NOMO-1 (cell line): ENCODE measurements around the gene EXOC3L2.
A peak's percentile ranks its signal among the peaks of the same experiment; 100 is the strongest.
"Not testable (repeated sequence)": the region's sequence is repeated elsewhere in the genome, so short reads cannot be mapped to it uniquely, and the experiment has no call there.

Experiments used
- DNase-seq, 2 experiments: peaks; one replicate each; lab custom pipeline; 2025; ENCODE audit not compliant: unreplicated experiment in 2 of 2; lab: John Stamatoyannopoulos, UW

The EXOC3L2 gene

GRCh38 chr19:45245334-45245787 is at the start of gene EXOC3L2:
Gene EXOC3L2, minus strand, starts transcription at chr19:45245407. Its CDS starts 6,362 bp downstream, at chr19:45239045.
- DNase-seq: no peak

GRCh38 chr19:45294291-45295029 is 49.3 kb upstream of the EXOC3L2 start:
- no peak for DNase-seq

DNA sequence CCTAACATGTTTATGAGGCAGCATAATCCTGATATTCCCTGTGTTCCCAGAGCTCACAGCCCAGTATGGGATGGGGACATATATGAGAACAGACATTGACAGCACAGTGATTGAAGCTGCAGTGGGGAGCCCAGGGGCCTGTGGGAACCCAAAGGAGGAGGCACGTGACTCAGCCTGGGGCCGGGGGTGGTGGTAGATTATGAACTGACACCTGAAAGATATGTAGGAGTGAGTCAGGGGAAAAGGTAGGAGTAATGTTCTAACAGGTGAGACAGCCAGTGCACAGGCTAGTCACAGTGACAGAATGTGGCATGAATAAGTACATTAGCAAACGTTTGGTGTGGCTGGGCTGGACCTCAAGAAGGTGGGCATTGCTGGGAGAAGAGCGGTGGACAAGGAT is 48.5 kb upstream of the EXOC3L2 start:
- DNase-seq: no peak

GRCh38 chr19:45291834-45292233 is 46.6 kb upstream of the EXOC3L2 start:
- no peak for DNase-seq

- DNase-seq: no peak
Measured at GRCh38 chr19:45290381-45290931, 45.2 kb upstream of the EXOC3L2 start.

DNA sequence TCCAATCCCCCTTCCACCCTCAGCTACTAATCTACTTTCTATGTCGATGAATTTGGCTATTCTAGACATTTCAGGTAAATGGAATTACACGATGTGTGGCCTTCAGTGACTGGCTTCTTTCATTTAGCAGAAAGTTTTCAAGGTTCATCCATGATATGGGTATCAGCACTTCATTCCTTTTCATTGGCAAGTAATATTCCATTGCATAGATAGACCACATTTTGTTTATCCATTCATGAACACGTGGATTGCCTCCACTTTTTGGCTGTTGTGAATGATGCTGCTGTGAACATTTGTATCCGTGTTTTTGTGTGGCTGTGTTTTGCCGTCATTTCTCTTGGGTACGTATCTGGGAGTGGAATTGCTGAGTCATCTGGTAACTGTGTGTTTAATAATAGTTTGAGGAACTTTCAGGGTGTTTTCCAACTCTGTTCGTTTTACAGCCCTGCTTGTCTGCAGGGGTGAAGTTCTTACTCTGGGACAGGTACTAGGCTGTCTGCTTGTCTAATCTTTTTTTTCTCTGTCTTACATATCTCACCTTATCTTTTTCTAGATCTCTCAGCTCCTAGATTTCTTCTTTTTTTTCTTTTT is 38.3 kb upstream of the EXOC3L2 start:
- peak; percentile 14 to 73 for DNase-seq

DNA sequence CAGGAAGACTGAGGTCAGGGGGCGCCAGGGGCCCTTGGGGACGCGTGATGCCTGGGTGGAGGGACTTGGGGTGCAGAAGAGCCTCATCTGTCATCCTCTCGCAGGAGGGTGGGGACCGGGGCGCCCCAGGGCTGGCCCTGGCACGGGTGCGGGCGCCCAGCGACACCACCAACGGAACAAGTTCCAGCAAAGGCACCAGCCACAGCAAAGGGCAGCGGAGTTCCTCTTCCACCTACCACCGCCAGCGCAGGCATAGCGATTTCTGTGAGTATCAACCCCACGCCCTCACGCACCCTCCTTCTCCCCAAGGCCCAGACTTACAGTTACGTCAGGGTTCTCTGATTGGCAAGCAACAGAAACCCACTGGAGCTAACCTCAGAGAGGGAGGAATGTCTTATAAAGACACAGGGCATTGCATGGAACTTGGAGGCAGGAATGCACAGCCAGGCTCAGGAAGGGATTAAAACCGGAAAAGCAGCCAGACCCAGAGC is 35.3 kb upstream of the EXOC3L2 start:
- peak; percentile 37 to 38 for DNase-seq

DNA sequence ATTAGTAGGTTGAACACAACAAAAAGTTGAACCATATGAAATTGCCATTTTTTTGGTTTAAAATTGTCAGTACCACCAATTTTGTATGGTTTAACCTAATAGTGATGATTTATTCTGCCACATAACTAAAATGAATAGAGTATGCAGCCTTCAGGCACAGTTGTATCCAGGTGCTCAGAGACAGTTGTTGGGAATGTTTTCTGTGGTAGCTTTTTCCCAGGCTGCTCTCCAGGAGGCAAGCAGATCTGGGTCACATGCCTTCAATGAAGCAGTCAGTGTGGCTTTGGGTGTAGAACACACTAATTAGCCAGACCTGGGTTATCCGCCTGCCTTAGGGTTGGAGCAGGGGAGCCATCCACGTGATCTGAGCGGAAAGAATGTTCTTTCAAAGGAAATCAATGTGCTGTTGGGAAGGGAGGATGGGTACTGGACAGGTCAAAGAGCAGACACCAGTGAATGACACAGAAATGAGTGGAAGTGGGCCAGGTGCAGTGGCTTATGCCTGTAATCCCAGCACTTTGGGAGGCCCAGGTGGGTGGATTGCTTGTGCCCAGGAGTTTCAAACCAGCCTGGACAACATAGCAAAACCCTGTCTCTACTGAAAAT is 34.5 kb upstream of the EXOC3L2 start:
- DNase-seq: no peak

- no peak for DNase-seq
Measured at GRCh38 chr19:45278087-45278486, 32.9 kb upstream of the EXOC3L2 start.

GRCh38 chr19:45276284-45276687 is 31.1 kb upstream of the EXOC3L2 start:
- no peak for DNase-seq

DNA sequence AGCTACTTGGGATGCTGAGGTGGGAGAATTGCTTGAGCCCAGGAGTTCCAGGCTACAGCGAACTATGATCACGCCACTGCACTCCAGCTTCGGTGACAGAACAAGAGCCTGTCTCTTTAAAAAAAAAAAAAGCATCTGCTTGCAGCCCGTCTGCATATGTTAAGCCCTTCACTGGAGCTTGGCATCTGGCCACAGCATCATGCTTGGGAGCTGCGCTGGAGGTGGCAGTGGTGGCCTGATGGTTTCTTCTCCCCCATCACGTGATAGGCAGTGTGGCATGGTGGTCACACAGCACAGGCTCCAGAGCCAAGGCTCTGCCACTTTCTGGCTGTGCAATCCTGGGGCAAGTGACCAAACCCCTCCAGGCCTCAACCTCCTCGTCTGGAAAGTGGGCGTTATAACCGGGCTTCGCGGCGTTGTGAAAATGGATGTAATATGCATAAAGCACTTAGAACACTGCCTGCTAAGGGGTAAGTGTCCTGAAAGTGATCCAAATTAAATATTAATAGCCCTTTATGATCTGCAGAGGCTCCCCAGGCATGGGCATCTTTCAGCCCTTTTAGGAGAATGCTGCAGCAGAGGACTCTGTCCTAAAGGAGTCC is 30.3 kb upstream of the EXOC3L2 start:
- DNase-seq: no peak

DNA sequence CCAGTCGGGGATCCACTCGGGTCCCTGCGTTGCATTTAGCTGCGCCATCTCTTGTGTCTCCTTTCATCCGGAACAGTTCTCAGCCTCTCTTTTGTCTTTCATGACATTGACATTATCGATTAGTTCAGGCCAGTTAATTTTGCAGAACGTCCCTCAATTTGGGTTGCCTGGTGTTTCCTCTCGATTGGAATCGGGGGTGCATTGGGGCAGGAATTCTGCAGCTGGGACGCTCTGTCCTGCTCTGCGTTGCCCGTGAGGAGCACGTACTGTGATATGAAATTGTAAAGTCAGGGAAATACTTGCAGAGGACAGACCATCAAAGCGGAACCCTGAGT is 28.3 kb upstream of the EXOC3L2 start:
- no peak for DNase-seq

DNA sequence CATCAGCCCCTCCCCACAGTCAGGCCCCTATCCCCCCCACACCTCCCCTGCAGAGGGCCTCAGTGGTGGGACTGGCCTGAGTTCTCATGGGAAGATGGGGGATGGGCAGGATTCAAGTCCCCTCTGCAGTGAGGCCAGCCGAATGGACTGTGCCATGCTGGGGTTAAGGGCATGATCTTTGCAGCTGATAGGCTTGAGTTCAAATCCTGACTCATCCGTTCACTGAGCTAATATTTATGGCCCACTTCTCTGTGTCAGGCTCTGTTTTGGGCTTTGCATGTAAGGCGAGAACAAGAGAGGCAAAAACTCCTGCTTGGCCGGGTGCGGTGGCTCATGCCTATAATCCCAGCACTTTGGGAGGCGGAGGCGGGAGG is 26.5 kb upstream of the EXOC3L2 start:
- DNase-seq: no peak

DNA sequence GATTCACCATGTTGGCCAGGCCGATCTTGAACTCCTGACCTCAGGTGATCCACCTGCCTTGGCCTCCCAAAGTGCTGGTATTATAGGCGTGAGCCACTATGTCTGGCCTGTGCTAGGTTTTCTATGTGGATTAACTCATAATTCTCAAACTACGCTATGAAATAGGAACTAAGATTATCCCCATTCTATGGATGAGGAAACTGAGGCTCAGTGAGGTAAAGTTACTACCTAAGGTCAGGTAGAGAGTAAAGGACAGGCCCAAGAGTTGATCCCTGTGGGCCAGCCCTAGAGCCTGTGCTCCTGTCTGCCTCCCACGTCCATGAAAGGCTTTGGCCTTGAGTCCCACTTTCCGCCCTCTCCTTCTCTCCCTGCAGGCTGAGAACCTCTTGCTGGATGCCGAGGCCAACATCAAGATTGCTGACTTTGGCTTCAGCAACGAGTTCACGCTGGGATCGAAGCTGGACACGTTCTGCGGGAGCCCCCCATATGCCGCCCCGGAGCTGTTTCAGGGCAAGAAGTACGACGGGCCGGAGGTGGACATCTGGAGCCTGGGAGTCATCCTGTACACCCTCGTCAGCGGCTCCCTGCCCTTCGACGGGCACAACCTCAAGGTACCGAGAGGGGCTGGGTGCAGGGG is 26.0 kb upstream of the EXOC3L2 start:
- DNase-seq: no peak

DNA sequence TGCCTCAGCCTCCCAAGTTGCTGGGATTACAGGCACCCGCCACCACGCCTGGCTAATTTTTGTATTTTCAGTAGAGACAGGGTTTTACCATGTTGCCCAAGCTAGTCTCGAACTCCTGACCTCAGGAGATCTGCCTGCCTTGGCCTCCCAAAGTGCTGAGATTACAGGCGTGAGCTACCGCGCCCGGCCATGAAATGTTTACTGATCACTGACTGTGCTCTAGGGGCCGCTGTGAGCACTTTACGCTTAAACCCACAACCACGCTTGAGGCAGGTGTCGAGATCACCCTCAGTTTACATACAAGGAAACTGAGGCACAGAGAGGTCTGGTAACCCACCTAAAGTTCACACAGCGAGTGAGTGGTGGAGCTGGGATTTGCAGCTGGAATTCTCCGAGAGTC is 24.7 kb upstream of the EXOC3L2 start:
- DNase-seq: not testable (repeated sequence)

- DNase-seq: no peak
Measured at GRCh38 chr19:45267296-45267695, 22.1 kb upstream of the EXOC3L2 start.

GRCh38 chr19:45265375-45265774 is 20.2 kb upstream of the EXOC3L2 start:
- no peak for DNase-seq

GRCh38 chr19:45264781-45265317 is 19.6 kb upstream of the EXOC3L2 start:
- DNase-seq: no peak

DNA sequence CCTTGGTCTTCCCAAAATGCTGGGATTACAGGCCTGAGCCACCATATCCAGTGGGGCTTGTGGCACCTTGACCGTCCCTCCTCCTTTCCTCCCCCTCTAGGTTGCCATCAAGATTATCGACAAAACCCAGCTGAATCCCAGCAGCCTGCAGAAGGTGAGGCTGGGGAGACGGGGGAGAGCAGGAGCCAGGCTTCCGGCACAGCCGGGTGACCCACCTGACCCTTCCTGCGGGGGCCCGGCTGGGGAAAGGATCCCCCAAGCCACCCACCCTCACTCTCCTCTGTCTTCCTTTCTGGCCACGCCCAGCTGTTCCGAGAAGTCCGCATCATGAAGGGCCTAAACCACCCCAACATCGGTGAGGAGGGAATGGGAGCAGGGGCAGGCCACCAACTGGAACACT is 17.8 kb upstream of the EXOC3L2 start:
- no peak for DNase-seq

GRCh38 chr19:45262570-45262969 is 17.4 kb upstream of the EXOC3L2 start:
- no peak for DNase-seq

- no peak for DNase-seq
Measured at GRCh38 chr19:45258862-45259261, 13.7 kb upstream of the EXOC3L2 start.
